Measurements from ENCODE around the gene ADAMTS13. TPM values are rescaled to one million over a fixed set of nuclear protein-coding genes. Genes with fewer than 3 reads are reported as not detected.

Gene ADAMTS13
- total and polyA plus RNA-seq, 8 donors, result 1.2 to 11.1 (median 7.5) TPM

GRCh38 chr9:133425049-133425632, 3.0 kb downstream of the ADAMTS13 start:
- Histone ChIP-seq H3K27ac (no peak overlapping the region), H3K36me3 (no peaks in the 10 kb centered on the region), H3K4me1 (peaks cover 0 to 9% of the 10 kb centered on the region in 2 donors), H3K9me3 (no peaks in the 10 kb centered on the region), H3K27me3 (peaks cover 14 to 46% of the 10 kb centered on the region in 2 donors), H3K4me3 (no peak overlapping the region)
- ATAC-seq, result no peak
- no peak for TF ChIP-seq CTCF (IDR thresholded peaks at IDR 0.05)
- DNase-seq, result peak in 1 of 4 donors; percentile 59
- intact Hi-C loops (cut with DNase I), result no loop called here

- Histone ChIP-seq H3K27me3 (peaks cover 14 to 51% of the 10 kb centered on the region in 2 donors), H3K27ac (no peak overlapping the region), H3K4me1 (peaks cover 0 to 9% of the 10 kb centered on the region in 2 donors), H3K9me3 (no peaks in the 10 kb centered on the region), H3K4me3 (no peak overlapping the region), H3K36me3 (no peaks in the 10 kb centered on the region)
- DNase-seq (peak in 1 of 4 donors; percentile 57), ATAC-seq (no peak)
- intact Hi-C loops (cut with DNase I), result no loop called here
- no peak for TF ChIP-seq CTCF (IDR thresholded peaks at IDR 0.05)
These were observed 3.8 kb downstream of the ADAMTS13 start for GRCh38 chr9:133426011-133426410.

GRCh38 chr9:133427658-133428348, 5.6 kb downstream of the ADAMTS13 start:
- Histone ChIP-seq H3K27ac (no peak overlapping the region), H3K9me3 (no peaks in the 10 kb centered on the region), H3K27me3 (peaks cover 14 to 51% of the 10 kb centered on the region in 2 donors), H3K4me1 (peaks cover 0 to 9% of the 10 kb centered on the region in 2 donors), H3K36me3 (no peaks in the 10 kb centered on the region), H3K4me3 (no peak overlapping the region)
- intact Hi-C loops (cut with DNase I), result no loop called here
- no peak for TF ChIP-seq CTCF (IDR thresholded peaks at IDR 0.05)
- DNase-seq, result no peak
- ATAC-seq, result no peak

GRCh38 chr9:133428617-133429101, 6.5 kb downstream of the ADAMTS13 start:
- Histone ChIP-seq H3K27ac (no peak overlapping the region), H3K4me3 (peak overlapping the region in 1 of 2 donors; percentile 19), H3K36me3 (no peaks in the 10 kb centered on the region), H3K9me3 (no peaks in the 10 kb centered on the region), H3K27me3 (peaks cover 14 to 51% of the 10 kb centered on the region in 2 donors), H3K4me1 (peaks cover 0 to 9% of the 10 kb centered on the region in 2 donors)
- ATAC-seq (peak; percentile 78), DNase-seq (peak in 1 of 4 donors; percentile 45)
- intact Hi-C loops (cut with DNase I), result no loop called here
- TF ChIP-seq CTCF (IDR thresholded peaks at IDR 0.05), result no peak

- peaks cover 14 to 51% of the 10 kb centered on the region in 2 donors for H3K27me3 ChIP-seq
- no peak overlapping the region for H3K4me3 ChIP-seq
- TF ChIP-seq CTCF (IDR thresholded peaks at IDR 0.05), result no peak
- intact Hi-C loops (cut with DNase I), result no loop called here
- no peak overlapping the region for H3K27ac ChIP-seq
- DNase-seq (no peak), ATAC-seq (no peak)
- H3K36me3 ChIP-seq, result no peaks in the 10 kb centered on the region
- no peaks in the 10 kb centered on the region for H3K9me3 ChIP-seq
- peaks cover 0 to 9% of the 10 kb centered on the region in 2 donors for H3K4me1 ChIP-seq
These were observed 7.0 kb downstream of the ADAMTS13 start for GRCh38 chr9:133429214-133429613.
